ENCODE measurements around the gene GSTA2. TPM values are rescaled to one million over a fixed set of nuclear protein-coding genes. Genes with fewer than 3 reads are reported as not detected.

Gene GSTA2
- total RNA-seq, 1 experiment from 2014 or later, result not detected

- H3K56ac ChIP-seq (ENCODE audit: insufficient read length, low read depth, low read length), result no peak overlapping the region
- no peak overlapping the region for H2AK5ac ChIP-seq (ENCODE audit: insufficient read length, low read length)
Measured at GRCh38 chr6:52739134-52739533, 24.1 kb downstream of the GSTA2 start.

More at GRCh38 chr6:52739134-52739533, 24.1 kb downstream of the GSTA2 start:
- Histone ChIP-seq H3K4ac (ENCODE audit: low read depth, low read length) (no peak overlapping the region), H3K23me2 (ENCODE audit: insufficient read length, low read depth, low read length, poor library complexity, severe bottlenecking) (no peaks in the 10 kb centered on the region), H3K27me3 (ENCODE audit: insufficient read depth, low read length) (no peaks in the 10 kb centered on the region), H3K18ac (ENCODE audit: insufficient read length, low read depth, low read length) (no peak overlapping the region), H3K14ac (ENCODE audit: insufficient read depth, low read length) (no peak overlapping the region), H3T11ph (ENCODE audit: low read length) (no peak overlapping the region), H4K20me1 (ENCODE audit: control insufficient read depth, insufficient read depth, insufficient read length) (no peaks in the 10 kb centered on the region), H4K5ac (ENCODE audit: insufficient read length, low read depth, low read length) (no peak overlapping the region), H4K8ac (replicated peaks; ENCODE audit: insufficient read length, low read depth, low read length) (no peak overlapping the region), H2BK15ac (ENCODE audit: low read depth, low read length) (no peak overlapping the region), H2AFZ (ENCODE audit: low read length) (no peak overlapping the region), H3K79me2 (ENCODE audit: insufficient read depth, low read length) (no peaks in the 10 kb centered on the region), H3K23ac (ENCODE audit: insufficient read length, low read depth, low read length) (no peak overlapping the region), H3K4me1 (ENCODE audit: insufficient read depth, low read length) (no peaks in the 10 kb centered on the region), H2BK120ac (ENCODE audit: low read depth, low read length, poor library complexity, severe bottlenecking) (no peak overlapping the region), H2BK5ac (ENCODE audit: insufficient read length, low read length) (no peak overlapping the region), H3K9me3 (ENCODE audit: control insufficient read depth, low read depth, low read length) (no peaks in the 10 kb centered on the region), H3K27ac (ENCODE audit: insufficient read length, low read depth, low read length) (no peak overlapping the region), H3K79me1 (ENCODE audit: insufficient read depth, low read depth, low read length, poor library complexity, severe bottlenecking) (no peaks in the 10 kb centered on the region), H2BK20ac (ENCODE audit: low read depth, low read length, poor library complexity, severe bottlenecking) (no peak overlapping the region), H3K9ac (ENCODE audit: extremely low read depth, insufficient read length, low read length) (no peak overlapping the region), H4K91ac (ENCODE audit: insufficient read length, low read depth, low read length) (no peak overlapping the region), H2BK12ac (ENCODE audit: insufficient read length, low read depth, low read length) (no peak overlapping the region), H3K4me2 (ENCODE audit: insufficient read depth, insufficient read length, low read length) (no peak overlapping the region)
- H3K4me3 Mint-ChIP-seq, result no peak overlapping the region
- peaks cover 36 to 45% of the 10 kb centered on the region in 2 experiments for H3K4me1 Mint-ChIP-seq
- H3K27me3 Mint-ChIP-seq (ENCODE audit: low read depth), result peaks cover 9% of the 10 kb centered on the region
- no peak overlapping the region for H3K27ac Mint-ChIP-seq
- no CpG with 5 or more reads among the region's 2 CpGs for WGBS (ENCODE audit: extremely low coverage, insufficient read length, low lambda C conversion rate)
- H3K9me3 Mint-ChIP-seq, result peaks cover 6 to 13% of the 10 kb centered on the region in 2 experiments
- no peak for TF ChIP-seq CTCF (conservative IDR thresholded peaks at IDR 0.05)
- DNase-seq, result no peak
- peaks cover 0 to 12% (median 3%) of the 10 kb centered on the region in 3 experiments; a peak in 5 of 7 replicates for H3K36me3 Mint-ChIP-seq (ENCODE audit: insufficient read depth in 1 of 3, low read depth in 3 of 3)
